GM23338 (cell line): ENCODE measurements around the gene HSPA12A.

Source experiments
- CTCF ChIP-seq, 2 experiments: fragments of 200-600 bp in 1 of 2; sonication (generic) in 1 of 2; conservative IDR thresholded peaks; 2 replicates each; pipeline versions ENCODE4 v1.5.1 to v1.6.1; 2016 to 2017; ENCODE audit warnings: antibody characterized with exemption in 2 of 2, low read depth in 2 of 2, mild to moderate bottlenecking in 2 of 2, moderate library complexity in 1 of 2
- EZH2 ChIP-seq: fragments of 200-600 bp; sonication (generic); IDR thresholded peaks from one replicate; pipeline ENCODE4 v1.8.0; 2017; ENCODE audit warnings: antibody characterized with exemption, mild to moderate bottlenecking, low read depth; ENCODE audit not compliant: unreplicated experiment
- EZH2phosphoT487 ChIP-seq: fragments of 200-600 bp; sonication (generic); IDR thresholded peaks from one replicate; pipeline ENCODE4 v1.8.1; 2018; ENCODE audit warnings: antibody characterized with exemption; ENCODE audit not compliant: unreplicated experiment
- JUNB ChIP-seq: IDR thresholded peaks from one replicate; pipeline ENCODE4 v1.6.1; 2016; ENCODE audit warnings: antibody characterized with exemption; ENCODE audit not compliant: unreplicated experiment
- POLR2AphosphoS5 ChIP-seq: IDR thresholded peaks from 2 replicates; pipeline ENCODE4 v1.6.1; 2016; ENCODE audit warnings: antibody characterized with exemption, low read depth
- REST ChIP-seq: IDR thresholded peaks from one replicate; pipeline ENCODE4 v1.6.1; 2018; ENCODE audit warnings: antibody characterized with exemption; ENCODE audit not compliant: unreplicated experiment
- ZNF331 ChIP-seq: fragments of 250-450 bp; sonication (Bioruptor Pico); IDR thresholded peaks from 2 replicates; pipeline ENCODE4 v1.5.0; 2020; ENCODE audit warnings: low read depth, mild to moderate bottlenecking, moderate library complexity
- TF ChIP-seq, protein P1 (sequence below): IDR thresholded peaks from 2 replicates; pipeline ENCODE4 v1.6.1; 2016; ENCODE audit warnings: antibody characterized with exemption

DNA sequence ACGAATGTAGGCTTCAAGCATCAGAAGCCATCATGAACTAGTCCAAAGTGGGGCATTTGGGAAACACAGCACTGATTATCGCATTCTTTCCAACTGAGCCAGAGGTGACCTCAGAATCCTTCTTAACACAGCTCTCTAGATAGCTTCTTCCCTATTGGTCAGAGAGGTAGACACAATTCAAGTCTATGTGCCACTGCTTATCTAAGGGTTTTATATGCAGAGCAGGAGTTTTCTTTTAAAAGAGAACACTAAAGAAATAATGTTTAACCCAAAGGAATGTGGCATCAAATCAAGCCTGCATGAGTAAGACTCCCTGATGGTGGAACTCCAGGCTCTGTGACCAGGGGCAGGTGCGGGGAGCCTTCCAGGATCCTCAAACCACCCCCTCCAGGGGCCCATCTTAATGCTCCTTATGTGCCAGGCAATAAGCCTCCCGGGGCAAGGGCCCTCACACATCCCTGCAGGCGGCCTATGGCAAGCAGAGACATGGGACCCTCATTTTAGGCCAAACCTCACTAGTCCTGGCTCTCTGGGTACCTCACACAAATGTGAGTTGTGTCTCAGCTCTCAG is 13.8 kb downstream of the HSPA12A start:
- TF ChIP-seq CTCF (conservative IDR thresholded peaks at IDR 0.05; ENCODE audit: low read depth in 2 of 2): no peak
- TF ChIP-seq EZH2phosphoT487: no peak
- TF ChIP-seq POLR2AphosphoS5: no peak
- TF ChIP-seq EZH2: no peak
- TF ChIP-seq JUNB: no peak
- TF ChIP-seq, protein P1, sequence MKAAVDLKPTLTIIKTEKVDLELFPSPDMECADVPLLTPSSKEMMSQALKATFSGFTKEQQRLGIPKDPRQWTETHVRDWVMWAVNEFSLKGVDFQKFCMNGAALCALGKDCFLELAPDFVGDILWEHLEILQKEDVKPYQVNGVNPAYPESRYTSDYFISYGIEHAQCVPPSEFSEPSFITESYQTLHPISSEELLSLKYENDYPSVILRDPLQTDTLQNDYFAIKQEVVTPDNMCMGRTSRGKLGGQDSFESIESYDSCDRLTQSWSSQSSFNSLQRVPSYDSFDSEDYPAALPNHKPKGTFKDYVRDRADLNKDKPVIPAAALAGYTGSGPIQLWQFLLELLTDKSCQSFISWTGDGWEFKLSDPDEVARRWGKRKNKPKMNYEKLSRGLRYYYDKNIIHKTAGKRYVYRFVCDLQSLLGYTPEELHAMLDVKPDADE: no peak
- TF ChIP-seq REST: no peak
- no peak for TF ChIP-seq ZNF331
